Keratinocyte (primary cell): ENCODE data around the gene MAP1LC3B. TPM values are rescaled to one million over a fixed set of nuclear protein-coding genes. Genes with fewer than 3 reads are reported as not detected.

Experiments
- DNase-seq: peaks from one replicate; pipeline ENCODE4 v3.0.0-alpha.2; 2011; ENCODE audit warnings: low read depth, missing footprints, low spot score
- FAIRE-seq: peaks from 2 replicates; lab custom pipeline; 2011; peaks lifted over from hg19 to GRCh38; lab: Jason Lieb, UNC
- H2AFZ ChIP-seq: 2 replicates; pipeline ENCODE4 v1.6.0; 2012; ENCODE audit warnings: low read length, control low read depth, inconsistent platforms; ENCODE audit not compliant: control insufficient read depth
- H3K27ac ChIP-seq: 2 replicates; pipeline ENCODE4 v1.5.1; 2011; ENCODE audit warnings: low read length; ENCODE audit not compliant: control insufficient read depth, insufficient read depth
- H3K27me3 ChIP-seq: 3 replicates; pipeline ENCODE4 v1.6.0; 2011; ENCODE audit warnings: low read length; ENCODE audit not compliant: control insufficient read depth, insufficient read depth; ENCODE audit errors: extremely low read depth
- H3K36me3 ChIP-seq, 2 experiments: 2 replicates in 1 of 2; 3 replicates in 1 of 2; pipeline ENCODE4 v1.5.1; 2011; ENCODE audit warnings: low read length in 2 of 2, mild to moderate bottlenecking in 1 of 2; ENCODE audit not compliant: control insufficient read depth in 2 of 2, insufficient read depth in 2 of 2; ENCODE audit errors: extremely low read depth in 1 of 2
- H3K4me1 ChIP-seq: 3 replicates; pipeline ENCODE4 v1.5.1; 2011; ENCODE audit warnings: low read length; ENCODE audit not compliant: control insufficient read depth, insufficient read depth; ENCODE audit errors: extremely low read depth
- H3K4me2 ChIP-seq: 3 replicates; pipeline ENCODE4 v1.6.0; 2011; ENCODE audit warnings: low read depth, low read length; ENCODE audit not compliant: control insufficient read depth, insufficient read depth; ENCODE audit errors: extremely low read depth
- H3K4me3 ChIP-seq, 3 experiments: fragments of 200-600 bp in 1 of 3; sonication (generic) in 1 of 3; 2 replicates in 2 of 3; 3 replicates in 1 of 3; pipeline ENCODE4 v1.5.1; 2011 to 2016; ENCODE audit warnings: low read length in 3 of 3, mild to moderate bottlenecking in 3 of 3, control low read depth in 2 of 3, inconsistent platforms in 1 of 3, low read depth in 1 of 3, mixed read lengths in 1 of 3, mixed run types in 1 of 3, moderate library complexity in 1 of 3; ENCODE audit not compliant: control insufficient read depth in 2 of 3, insufficient read depth in 2 of 3; ENCODE audit errors: extremely low read depth in 1 of 3
- H3K79me2 ChIP-seq: 2 replicates; pipeline ENCODE4 v1.6.0; 2012; ENCODE audit warnings: low read length; ENCODE audit not compliant: control insufficient read depth, insufficient read depth
- H3K9ac ChIP-seq: 3 replicates; pipeline ENCODE4 v1.6.0; 2011; ENCODE audit warnings: low read length; ENCODE audit not compliant: control insufficient read depth, insufficient read depth; ENCODE audit errors: extremely low read depth
- H3K9me1 ChIP-seq: 3 replicates; pipeline ENCODE4 v1.6.0; 2011; ENCODE audit warnings: low read length; ENCODE audit not compliant: control insufficient read depth, insufficient read depth; ENCODE audit errors: extremely low read depth
- H3K9me3 ChIP-seq: 2 replicates; pipeline ENCODE4 v1.5.1; 2012; ENCODE audit warnings: low read depth, low read length; ENCODE audit not compliant: control insufficient read depth
- H4K20me1 ChIP-seq: 3 replicates; pipeline ENCODE4 v1.6.0; 2011; ENCODE audit warnings: low read length; ENCODE audit not compliant: control insufficient read depth, insufficient read depth; ENCODE audit errors: extremely low read depth
- CTCF ChIP-seq, 3 experiments: IDR thresholded peaks in 1 of 3; conservative IDR thresholded peaks in 1 of 3; optimal IDR thresholded peaks in 1 of 3; 2 replicates in 2 of 3; 3 replicates in 1 of 3; pipeline versions ENCODE3 to v1.5.1; 2011; ENCODE audit warnings: low read length in 3 of 3, mild to moderate bottlenecking in 3 of 3, moderate library complexity in 2 of 3, control low read depth in 1 of 3, inconsistent platforms in 1 of 3; ENCODE audit not compliant: insufficient read depth in 2 of 3; ENCODE audit errors: extremely low read depth in 1 of 3
- EZH2 ChIP-seq: IDR thresholded peaks from one replicate; pipeline ENCODE4 v1.6.1; 2012; ENCODE audit warnings: inconsistent platforms, mild to moderate bottlenecking, low read length, moderate library complexity
- dilution Hi-C: fragments of 300-500 bp; cut with MboI; formaldehyde crosslinking; loops from one replicate; pipeline ENCODE4 v1.7.0; 2020; ENCODE audit warnings: low sequenced_read_pairs; ENCODE audit not compliant: extremely low pct_ligation_motif_present
- polyA plus RNA-seq, 5 experiments: library from polyadenylated mRNA; depleted of rRNA in 3 of 5; stranded (reverse) in 3 of 5; stranded (forward) in 1 of 5; unstranded in 1 of 5; fragments of >200 nt; gene quantifications; 1 replicate in 1 of 5; 2 replicates in 3 of 5; 3 replicates in 1 of 5; pipeline versions ENCODE4 v1.2.1 to v1.2.3, GENCODE V29; 2011 to 2012; ENCODE audit warnings: missing spikeins in 2 of 5, low read depth in 1 of 5, low replicate concordance in 1 of 5

The MAP1LC3B gene
- polyA plus RNA-seq, 1 donor (not counting 4 experiments of a cell fraction or from before 2014, with no cell fraction given): 50.3 TPM

GRCh38 chr16:87367529-87367928 lies 24.6 kb upstream of the MAP1LC3B start:
- DNase-seq (no peak), FAIRE-seq (no peak)
- no peak overlapping the region for H3K4me3 ChIP-seq
- H3K9ac ChIP-seq: no peak overlapping the region
- H3K9me3 ChIP-seq: no peaks in the 10 kb centered on the region
- no peaks in the 10 kb centered on the region for H3K4me1 ChIP-seq
- peaks cover 79% of the 10 kb centered on the region for H3K79me2 ChIP-seq
- TF ChIP-seq CTCF (optimal IDR thresholded peaks at IDR 0.05 in 1 of 3, IDR thresholded peaks at IDR 0.05 in 1 of 3, conservative IDR thresholded peaks at IDR 0.05 in 1 of 3; ENCODE audit: extremely low read depth in 1 of 3, insufficient read depth in 2 of 3, low read length in 3 of 3): no peak
- TF ChIP-seq EZH2: no peak
- H2AFZ ChIP-seq: no peak overlapping the region
- no peak overlapping the region for H3K4me2 ChIP-seq
- H3K27ac ChIP-seq: no peak overlapping the region
- H3K36me3 ChIP-seq: peaks cover 18 to 22% of the 10 kb centered on the region in 2 experiments
- dilution Hi-C loops: no loop called here
- H3K9me1 ChIP-seq: peaks cover 2% of the 10 kb centered on the region
- H3K27me3 ChIP-seq: no peaks in the 10 kb centered on the region
- H4K20me1 ChIP-seq: peaks cover 19% of the 10 kb centered on the region

- peaks cover 17% of the 10 kb centered on the region for H4K20me1 ChIP-seq
- no peak overlapping the region for H3K4me3 ChIP-seq
These were observed 23.9 kb upstream of the MAP1LC3B start for GRCh38 chr16:87368029-87368770.

More at GRCh38 chr16:87368029-87368770, 23.9 kb upstream of the MAP1LC3B start:
- Histone ChIP-seq H3K27ac (no peak overlapping the region), H3K9ac (no peak overlapping the region), H3K79me2 (peaks cover 82% of the 10 kb centered on the region), H3K36me3 (peaks cover 16 to 22% of the 10 kb centered on the region in 2 experiments), H3K4me1 (no peaks in the 10 kb centered on the region), H3K4me2 (no peak overlapping the region), H3K9me3 (no peaks in the 10 kb centered on the region), H2AFZ (no peak overlapping the region), H3K9me1 (peaks cover 2% of the 10 kb centered on the region), H3K27me3 (no peaks in the 10 kb centered on the region)
- FAIRE-seq: no peak
- DNase-seq: no peak
- dilution Hi-C loops: no loop called here
- TF ChIP-seq EZH2 (no peak), CTCF (optimal IDR thresholded peaks at IDR 0.05 in 1 of 3, IDR thresholded peaks at IDR 0.05 in 1 of 3, conservative IDR thresholded peaks at IDR 0.05 in 1 of 3; ENCODE audit: extremely low read depth in 1 of 3, insufficient read depth in 2 of 3, low read length in 3 of 3) (no peak)
